CD4-positive, CD25-positive, alpha-beta regulatory T cell (primary cell): ENCODE measurements around the gene EXOC4. TPM values are rescaled to one million over a fixed set of nuclear protein-coding genes. Genes with fewer than 3 reads are reported as not detected.

ENCODE experiments used
- ATAC-seq, 2 donors: fragments of 150-1000 bp; cut with Tn5 transposase; one replicate each; pipeline ENCODE4 v1.10.0; 2021; ENCODE audit warnings: low read depth in 2 of 2, moderate number of reproducible peaks in 2 of 2, moderate library complexity in 1 of 2
- DNase-seq, 3 donors: peaks; one replicate each; pipeline versions ENCODE4 v3.0.0 to v3.0.0-alpha.2; 2012 to 2022; ENCODE audit warnings: mixed read lengths in 1 of 3
- H3K27ac ChIP-seq: one replicate; pipeline ENCODE4 v1.7.0; 2013; ENCODE audit warnings: mild to moderate bottlenecking, low read length; ENCODE audit not compliant: insufficient read depth, poor library complexity, severe bottlenecking
- H3K27me3 ChIP-seq: one replicate; pipeline ENCODE4 v1.7.0; 2013; ENCODE audit warnings: low read length; ENCODE audit not compliant: control insufficient read depth, insufficient read depth
- H3K36me3 ChIP-seq: one replicate; pipeline ENCODE4 v1.7.0; 2013; ENCODE audit warnings: mild to moderate bottlenecking, low read length, moderate library complexity; ENCODE audit not compliant: control insufficient read depth, insufficient read depth
- H3K4me1 ChIP-seq: 2 replicates; pipeline ENCODE4 v1.7.0; 2013; ENCODE audit warnings: mild to moderate bottlenecking, low read length; ENCODE audit not compliant: insufficient read depth, control insufficient read depth, poor library complexity, severe bottlenecking
- H3K4me3 ChIP-seq: one replicate; pipeline ENCODE4 v1.7.0; 2013; ENCODE audit warnings: low read depth, mild to moderate bottlenecking, low read length, moderate library complexity
- H3K9me3 ChIP-seq, 2 experiments: 1 replicate in 1 of 2; 2 replicates in 1 of 2; pipeline ENCODE4 v1.7.0; 2013; ENCODE audit warnings: low read length in 2 of 2, mild to moderate bottlenecking in 1 of 2, moderate library complexity in 1 of 2; ENCODE audit not compliant: control insufficient read depth in 2 of 2
- H3K27ac Mint-ChIP-seq, 3 donors: one replicate each; pipeline ENCODE4 v1.8.0; 2020 to 2022; ENCODE audit warnings: mild to moderate bottlenecking in 3 of 3, mixed read lengths in 3 of 3, moderate library complexity in 2 of 3
- H3K27me3 Mint-ChIP-seq: one replicate; pipeline ENCODE4 v1.8.0; 2022; ENCODE audit warnings: mild to moderate bottlenecking, mixed read lengths
- H3K36me3 Mint-ChIP-seq: one replicate; pipeline ENCODE4 v1.8.0; 2020; ENCODE audit warnings: mixed read lengths
- H3K4me1 Mint-ChIP-seq, 4 donors: one replicate each; pipeline ENCODE4 v1.8.0; 2020 to 2022; ENCODE audit warnings: mixed read lengths in 4 of 4, mild to moderate bottlenecking in 1 of 4
- H3K4me3 Mint-ChIP-seq, 4 donors: one replicate each; pipeline ENCODE4 v1.8.0; 2020 to 2022; ENCODE audit warnings: mild to moderate bottlenecking in 4 of 4, mixed read lengths in 4 of 4, moderate library complexity in 3 of 4
- H3K9me3 Mint-ChIP-seq, 7 donors: one replicate each; pipeline ENCODE4 v1.8.0; 2020 to 2022; ENCODE audit warnings: mixed read lengths in 7 of 7, mild to moderate bottlenecking in 3 of 7, moderate library complexity in 2 of 7
- polyA plus RNA-seq, 4 donors: library from polyadenylated mRNA; unstranded; fragments of 300-500 nt; fragmentation: Illumina TruSeq; gene quantifications; one replicate each; pipeline ENCODE4 v1.2.3, GENCODE V29; 2021
- total RNA-seq: library from RNA; stranded (reverse); gene quantifications from one replicate; pipeline ENCODE4 v1.2.3, GENCODE V29; 2022

Gene EXOC4
- total and polyA plus RNA-seq, 5 donors from 2014 or later: 39.1 to 118 (median 52.2) TPM

DNA sequence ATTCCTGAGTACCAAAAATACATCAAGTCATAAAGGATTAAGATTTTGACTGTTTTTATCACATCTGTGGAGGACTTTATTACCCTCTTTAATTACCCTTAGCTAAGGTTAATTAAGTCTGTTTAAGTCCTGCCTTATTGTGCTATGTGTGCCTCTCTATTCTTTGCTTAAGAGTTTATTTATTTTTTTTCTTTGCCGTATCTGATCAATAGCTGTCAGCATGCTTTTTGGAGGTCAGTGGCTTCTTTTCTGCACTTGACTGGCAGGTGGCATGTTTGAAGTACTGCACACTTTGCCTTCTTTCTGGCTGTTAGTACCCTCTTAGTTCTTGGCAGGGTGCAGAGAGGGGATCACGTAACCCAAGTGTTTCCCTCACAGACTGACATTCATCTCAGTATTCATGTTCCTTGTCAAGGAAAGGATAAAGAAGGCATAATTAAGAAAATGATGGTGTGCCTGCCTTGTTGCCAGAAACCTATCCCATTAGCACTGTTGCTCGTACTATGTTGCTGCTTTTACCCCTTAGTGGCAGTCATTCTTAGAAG, 225.8 kb downstream of the EXOC4 start:
- Histone ChIP-seq H3K4me1 (peaks cover 17% of the 10 kb centered on the region), H3K9me3 (no peaks in the 10 kb centered on the region), H3K36me3 (peaks cover 8% of the 10 kb centered on the region), H3K4me3 (no peak overlapping the region), H3K27ac (no peak overlapping the region), H3K27me3 (no peaks in the 10 kb centered on the region)
- DNase-seq: no peak
- no peak for ATAC-seq
- no peaks in the 10 kb centered on the region for H3K9me3 Mint-ChIP-seq
- peaks cover 17% of the 10 kb centered on the region for H3K36me3 Mint-ChIP-seq
- peak overlapping the region in 1 of 3 donors; percentile 28 for H3K27ac Mint-ChIP-seq
- H3K27me3 Mint-ChIP-seq: no peaks in the 10 kb centered on the region
- peak overlapping the region in 1 of 4 donors; percentile 26 for H3K4me3 Mint-ChIP-seq
- H3K4me1 Mint-ChIP-seq: peaks cover 11 to 46% (median 21%) of the 10 kb centered on the region in 4 donors

DNA sequence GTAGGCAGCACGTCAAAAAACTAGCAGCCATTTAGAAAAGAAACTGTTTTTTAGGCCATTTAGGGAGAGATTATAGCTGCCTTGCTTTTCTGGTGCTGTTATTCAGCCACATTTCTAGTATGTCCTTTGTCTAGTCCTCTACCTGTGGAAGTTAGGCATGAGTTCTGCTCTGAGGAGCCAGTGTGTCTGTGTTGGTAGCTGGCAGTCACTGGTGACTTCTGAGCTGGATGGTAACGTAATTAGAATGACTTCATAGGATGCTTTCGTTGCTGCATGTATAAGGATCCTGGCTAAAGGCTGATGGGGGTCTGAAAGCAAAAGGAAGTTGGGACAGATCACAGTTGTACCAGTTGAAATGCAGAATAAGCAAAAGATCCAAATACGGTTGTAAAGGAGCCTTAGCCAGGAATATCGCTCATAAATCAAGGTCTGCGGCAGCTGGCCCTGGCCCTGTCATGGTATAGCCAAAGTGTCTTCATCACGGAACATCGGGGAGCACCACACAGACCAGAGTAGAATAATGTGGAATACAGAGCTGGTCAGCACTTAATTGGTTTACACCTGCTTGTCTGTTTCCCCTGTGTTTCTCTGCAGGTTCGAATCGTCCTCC, 226.7 kb downstream of the EXOC4 start:
- peaks cover 0 to 2% (median 0%) of the 10 kb centered on the region in 7 donors for H3K9me3 Mint-ChIP-seq
- no peak overlapping the region for H3K4me3 Mint-ChIP-seq
- Histone ChIP-seq H3K27me3 (no peaks in the 10 kb centered on the region), H3K4me3 (no peak overlapping the region), H3K27ac (no peak overlapping the region), H3K36me3 (peaks cover 8% of the 10 kb centered on the region), H3K4me1 (peaks cover 25% of the 10 kb centered on the region), H3K9me3 (no peaks in the 10 kb centered on the region)
- H3K4me1 Mint-ChIP-seq: peaks cover 15 to 54% (median 29%) of the 10 kb centered on the region in 4 donors
- DNase-seq (no peak), ATAC-seq (no peak)
- no peaks in the 10 kb centered on the region for H3K27me3 Mint-ChIP-seq
- H3K27ac Mint-ChIP-seq: peak overlapping the region in 2 of 3 donors; percentile 0 to 28
- H3K36me3 Mint-ChIP-seq: peaks cover 24% of the 10 kb centered on the region

GRCh38 chr7:133480868-133481267, 228.0 kb downstream of the EXOC4 start:
- Histone ChIP-seq H3K27ac (no peak overlapping the region), H3K36me3 (peaks cover 8% of the 10 kb centered on the region), H3K4me1 (peaks cover 25% of the 10 kb centered on the region), H3K4me3 (no peak overlapping the region), H3K9me3 (no peaks in the 10 kb centered on the region), H3K27me3 (no peaks in the 10 kb centered on the region)
- peak overlapping the region in 2 of 3 donors; percentile 59 to 93 for H3K27ac Mint-ChIP-seq
- H3K4me1 Mint-ChIP-seq: peaks cover 22 to 58% (median 33%) of the 10 kb centered on the region in 4 donors
- no peak for ATAC-seq
- H3K4me3 Mint-ChIP-seq: no peak overlapping the region
- DNase-seq: no peak
- H3K9me3 Mint-ChIP-seq: peaks cover 0 to 2% (median 0%) of the 10 kb centered on the region in 7 donors
- no peaks in the 10 kb centered on the region for H3K27me3 Mint-ChIP-seq
- H3K36me3 Mint-ChIP-seq: peaks cover 24% of the 10 kb centered on the region

DNA sequence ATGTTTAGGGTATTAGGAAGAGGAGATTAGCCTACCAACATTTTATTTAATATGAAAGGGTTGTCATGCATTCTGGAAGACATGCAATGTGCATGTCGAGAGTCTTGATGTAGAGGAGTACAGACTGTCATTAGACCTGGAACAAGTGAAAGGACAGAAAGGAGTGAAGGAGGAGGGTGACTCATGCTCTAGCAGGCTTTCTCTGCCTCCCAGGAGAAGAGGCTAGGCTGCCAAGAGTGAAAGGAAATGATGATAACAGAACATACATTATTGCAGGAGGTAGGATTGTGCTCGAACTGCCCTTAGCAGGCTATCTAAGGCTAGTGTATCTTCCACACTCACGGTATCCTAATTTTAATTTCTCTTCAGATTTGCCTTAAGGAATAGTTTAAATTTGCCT, 228.8 kb downstream of the EXOC4 start:
- Mint-ChIP-seq H3K27ac (peak overlapping the region in 2 of 3 donors; percentile 49 to 66), H3K36me3 (peaks cover 23% of the 10 kb centered on the region), H3K4me3 (no peak overlapping the region), H3K27me3 (no peaks in the 10 kb centered on the region), H3K9me3 (peaks cover 0 to 2% (median 0%) of the 10 kb centered on the region in 7 donors), H3K4me1 (peaks cover 22 to 58% (median 33%) of the 10 kb centered on the region in 4 donors)
- Histone ChIP-seq H3K27me3 (no peaks in the 10 kb centered on the region), H3K36me3 (peaks cover 8% of the 10 kb centered on the region), H3K27ac (no peak overlapping the region), H3K4me1 (peaks cover 25% of the 10 kb centered on the region), H3K9me3 (no peaks in the 10 kb centered on the region), H3K4me3 (no peak overlapping the region)
- DNase-seq (peak in 1 of 3 donors; percentile 12), ATAC-seq (no peak)

DNA sequence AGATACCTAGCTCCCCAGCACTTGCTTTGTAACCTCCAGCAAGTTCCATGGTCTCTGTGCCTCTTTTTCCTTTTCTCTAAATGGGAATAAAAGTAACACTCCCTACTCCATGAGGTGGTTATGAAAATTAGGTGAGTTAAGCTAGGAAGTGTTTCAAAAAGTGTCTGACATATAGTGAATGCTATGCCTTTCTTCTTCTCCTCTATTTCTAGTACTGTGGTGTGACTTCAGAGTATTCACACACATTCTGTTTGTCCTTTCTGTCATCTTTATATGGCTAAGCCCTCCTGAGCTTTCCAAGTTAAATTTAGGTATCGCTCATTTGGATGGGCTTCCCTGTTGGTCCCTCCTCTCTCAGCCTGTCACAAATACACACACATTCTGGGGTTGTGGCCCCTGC, 229.7 kb downstream of the EXOC4 start:
- ATAC-seq: no peak
- no peak overlapping the region for H3K27ac ChIP-seq
- peak overlapping the region in 3 of 4 donors; percentile 0 to 61 (median 57) for H3K4me3 Mint-ChIP-seq
- peaks cover 19% of the 10 kb centered on the region for H3K36me3 Mint-ChIP-seq
- peaks cover 25% of the 10 kb centered on the region for H3K4me1 ChIP-seq
- peaks cover 8% of the 10 kb centered on the region for H3K36me3 ChIP-seq
- H3K27ac Mint-ChIP-seq: peak overlapping the region in 2 of 3 donors; percentile 49 to 66
- no peaks in the 10 kb centered on the region for H3K27me3 ChIP-seq
- H3K9me3 Mint-ChIP-seq: peaks cover 0 to 2% (median 0%) of the 10 kb centered on the region in 7 donors
- no peak for DNase-seq
- H3K4me3 ChIP-seq: no peak overlapping the region
- H3K27me3 Mint-ChIP-seq: no peaks in the 10 kb centered on the region
- H3K4me1 Mint-ChIP-seq: peaks cover 22 to 53% (median 33%) of the 10 kb centered on the region in 4 donors
- no peaks in the 10 kb centered on the region for H3K9me3 ChIP-seq

DNA sequence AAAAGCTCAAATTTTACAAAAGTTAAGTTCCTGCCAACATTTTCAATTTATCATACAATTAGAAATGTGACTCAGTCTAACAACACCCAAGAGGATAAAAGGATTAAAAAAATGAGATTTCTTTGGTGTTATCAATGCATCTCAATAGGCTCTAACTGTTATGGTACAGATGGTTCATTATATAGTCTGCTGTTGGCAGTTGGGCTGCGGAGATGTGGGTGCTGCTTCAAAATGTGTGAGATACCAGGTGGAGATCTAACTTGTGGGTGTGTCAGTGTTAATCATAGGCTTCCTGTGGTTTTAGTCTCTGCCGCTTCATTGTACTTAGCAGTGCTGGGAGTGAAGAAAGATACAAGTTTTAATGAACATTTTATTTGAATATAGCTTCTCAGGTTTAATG, 231.2 kb downstream of the EXOC4 start:
- Histone ChIP-seq H3K27ac (no peak overlapping the region), H3K9me3 (no peaks in the 10 kb centered on the region), H3K4me1 (peaks cover 25% of the 10 kb centered on the region), H3K36me3 (peaks cover 6% of the 10 kb centered on the region), H3K27me3 (no peaks in the 10 kb centered on the region), H3K4me3 (peak overlapping the region; percentile 58)
- Mint-ChIP-seq H3K4me3 (peak overlapping the region; percentile 11 to 62 (median 52)), H3K9me3 (peaks cover 0 to 2% (median 0%) of the 10 kb centered on the region in 7 donors), H3K36me3 (peaks cover 24% of the 10 kb centered on the region), H3K27ac (peak overlapping the region in 2 of 3 donors; percentile 35 to 44), H3K4me1 (peaks cover 22 to 47% (median 33%) of the 10 kb centered on the region in 4 donors), H3K27me3 (no peaks in the 10 kb centered on the region)
- ATAC-seq (peak; percentile 85 to 88), DNase-seq (peak in 2 of 3 donors; percentile 41 to 84)

DNA sequence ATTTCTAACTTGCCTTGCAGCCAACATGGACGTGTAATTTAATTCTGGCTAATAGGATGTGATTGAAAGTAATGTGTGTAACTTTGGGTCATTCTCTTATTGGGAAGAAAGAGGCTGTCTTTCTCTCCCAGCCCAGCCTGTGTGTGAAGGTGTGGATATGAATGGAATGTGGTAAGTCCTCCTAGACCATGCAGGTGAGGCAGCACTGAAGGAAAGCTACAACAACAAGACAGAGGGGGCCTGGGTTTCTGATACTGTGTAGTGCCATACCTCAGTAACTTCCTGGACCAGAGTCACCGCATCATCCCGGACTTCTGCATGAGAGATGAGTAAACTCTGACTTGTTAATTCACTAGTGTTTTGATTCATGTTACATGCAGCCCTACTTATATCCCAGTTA, 237.0 kb downstream of the EXOC4 start:
- Mint-ChIP-seq H3K4me1 (peaks cover 22 to 30% (median 26%) of the 10 kb centered on the region in 4 donors), H3K4me3 (peak overlapping the region in 1 of 4 donors; percentile 22), H3K27ac (no peak overlapping the region), H3K36me3 (peaks cover 27% of the 10 kb centered on the region), H3K27me3 (no peaks in the 10 kb centered on the region), H3K9me3 (peaks cover 0 to 3% (median 0%) of the 10 kb centered on the region in 7 donors)
- Histone ChIP-seq H3K36me3 (no peaks in the 10 kb centered on the region), H3K4me3 (no peak overlapping the region), H3K4me1 (no peaks in the 10 kb centered on the region), H3K27me3 (no peaks in the 10 kb centered on the region), H3K9me3 (no peaks in the 10 kb centered on the region), H3K27ac (no peak overlapping the region)
- DNase-seq (no peak), ATAC-seq (no peak)
